HL-60 (cell line): ENCODE results near the gene NUDT9.
"Not testable (repeated sequence)": the region's sequence is repeated elsewhere in the genome, so short reads cannot be mapped to it uniquely, and the experiment has no call there.

Experiments used
- DNase-seq, 2 experiments: peaks; one replicate each; pipeline ENCODE4 v3.0.0-alpha.2; 2010 to 2020; ENCODE audit warnings: low read depth in 1 of 2, low spot score in 1 of 2
- H3K27ac ChIP-seq: fragments of 250-450 bp; sonication (Bioruptor Pico); replicated peaks from 2 replicates; pipeline ENCODE4 v1.5.1; 2020; ENCODE audit warnings: mild to moderate bottlenecking, moderate library complexity
- H3K27me3 ChIP-seq: fragments of 250-450 bp; sonication (Bioruptor Pico); 2 replicates; pipeline ENCODE4 v1.5.1; 2021; ENCODE audit warnings: mild to moderate bottlenecking, moderate library complexity; ENCODE audit not compliant: insufficient read depth, poor library complexity, severe bottlenecking
- H3K4me3 ChIP-seq: replicated peaks from 2 replicates; pipeline ENCODE4 v1.5.1; 2011; ENCODE audit warnings: mild to moderate bottlenecking, control low read depth, low read length; ENCODE audit not compliant: insufficient read depth
- CTCF ChIP-seq: IDR thresholded peaks from one replicate; pipeline ENCODE4 v1.5.1; 2011; ENCODE audit warnings: low read length, control low read depth, inconsistent platforms; ENCODE audit not compliant: insufficient read depth
- GABPA ChIP-seq: IDR thresholded peaks from 2 replicates; pipeline ENCODE4 v1.6.1; 2012; ENCODE audit warnings: low read depth
- POLR2AphosphoS5 ChIP-seq: IDR thresholded peaks from 2 replicates; pipeline ENCODE4 v1.6.1; 2012; ENCODE audit warnings: low read depth
- REST ChIP-seq: IDR thresholded peaks from 2 replicates; pipeline ENCODE4 v1.6.1; 2012; ENCODE audit warnings: low read depth; ENCODE audit not compliant: insufficient replicate concordance
- SPI1 ChIP-seq: IDR thresholded peaks from 2 replicates; pipeline ENCODE4 v1.6.1; 2012; ENCODE audit warnings: low read depth, mild to moderate bottlenecking, borderline replicate concordance

NUDT9 gene

GRCh38 chr4:87433342-87433741 lies 11.0 kb downstream of the NUDT9 start:
- no peak for DNase-seq
- no peak for TF ChIP-seq SPI1
- no peak for TF ChIP-seq CTCF
- Histone ChIP-seq H3K27ac (no peak overlapping the region), H3K4me3 (no peak overlapping the region), H3K27me3 (no peaks in the 10 kb centered on the region)

- H3K4me3 ChIP-seq: no peak overlapping the region
- no peak for TF ChIP-seq SPI1
- no peak for TF ChIP-seq CTCF
- no peak for TF ChIP-seq POLR2AphosphoS5
- TF ChIP-seq GABPA: no peak
- TF ChIP-seq REST: no peak
- DNase-seq: no peak
- no peaks in the 10 kb centered on the region for H3K27me3 ChIP-seq
- H3K27ac ChIP-seq: no peak overlapping the region
These were observed 20.5 kb downstream of the NUDT9 start for GRCh38 chr4:87442889-87443288.

- Histone ChIP-seq H3K27me3 (no peaks in the 10 kb centered on the region), H3K27ac (no peak overlapping the region), H3K4me3 (no peak overlapping the region)
- DNase-seq: no peak
- TF ChIP-seq GABPA (no peak), SPI1 (no peak), CTCF (no peak), POLR2AphosphoS5 (no peak), REST (no peak)
These were observed 22.4 kb downstream of the NUDT9 start for GRCh38 chr4:87444741-87445140.

GRCh38 chr4:87445964-87446363 lies 23.6 kb downstream of the NUDT9 start:
- TF ChIP-seq CTCF (no peak), SPI1 (no peak), POLR2AphosphoS5 (no peak), GABPA (no peak), REST (no peak)
- DNase-seq: no peak
- H3K4me3 ChIP-seq: no peak overlapping the region
- H3K27ac ChIP-seq: no peak overlapping the region
- no peaks in the 10 kb centered on the region for H3K27me3 ChIP-seq

- DNase-seq, H3K27ac ChIP-seq, H3K27me3 ChIP-seq, H3K4me3 ChIP-seq: not testable (repeated sequence)
These were observed 24.0 kb downstream of the NUDT9 start for GRCh38 chr4:87446375-87446774.
